ENCODE data around the gene EEIG2. TPM values are rescaled to one million over a fixed set of nuclear protein-coding genes. Genes with fewer than 3 reads are reported as not detected.
A peak's percentile ranks its signal among the peaks of the same experiment; 100 is the strongest.

EEIG2 gene
- total and polyA plus RNA-seq, 9 of the 15 experiments (the other 6 are each of a cell fraction or from before 2014, with no cell fraction given) = 6.1 to 26.9 (median 15.2) TPM

GRCh38 chr1:108527837-108528236 is 32.1 kb upstream of the EEIG2 start:
- FAIRE-seq = no peak
- H3K36me3 ChIP-seq (ENCODE audit: control insufficient read depth, insufficient read depth, low read length) = no peaks in the 10 kb centered on the region
- no peak overlapping the region for H3K9ac ChIP-seq (ENCODE audit: insufficient read depth in 1 of 2, low read depth in 2 of 2, low read length in 2 of 2)
- H3K27ac ChIP-seq (ENCODE audit: extremely low read depth, low read depth, low read length) = no peak overlapping the region
- H3K79me2 ChIP-seq (ENCODE audit: control insufficient read depth, insufficient read depth, low read length) = no peaks in the 10 kb centered on the region
- H3K4me3 ChIP-seq = no peak overlapping the region
- POLR2A ChIA-PET = interaction anchor here (0.5 kb wide), 1 partner anchor 181 kb away, joined by 6 read pairs; no protein-coding TSS in a partner anchor
- no peak overlapping the region for H2AFZ ChIP-seq (ENCODE audit: low read depth, low read length)
- no TSS peak for BruUV-seq (replicated peaks)
- no peak for ATAC-seq
- CTCF ChIA-PET (ENCODE audit: low intra/inter-chr PET ratio) = no interaction called here
- no peaks in the 10 kb centered on the region for H3K27me3 ChIP-seq (ENCODE audit: control insufficient read depth in 2 of 2, insufficient read depth in 2 of 2, low read length in 2 of 2)
- H3K9me1 ChIP-seq (ENCODE audit: control insufficient read depth, insufficient read depth, low read length) = no peaks in the 10 kb centered on the region
- no peaks in the 10 kb centered on the region for H4K20me1 ChIP-seq (replicated peaks; ENCODE audit: control insufficient read depth, insufficient read depth, low read length)
- peaks cover 7% of the 10 kb centered on the region for H3K9me3 ChIP-seq (replicated peaks; ENCODE audit: control insufficient read depth, insufficient read depth, low read depth, low read length)
- no peak for DNase-seq (ENCODE audit: extremely low read depth in 1 of 4, low spot score in 3 of 4)
- peaks cover 6 to 10% of the 10 kb centered on the region in 2 experiments; a peak in 3 of 5 replicates for H3K4me1 ChIP-seq (replicated peaks in 1 of 2; ENCODE audit: control insufficient read depth in 2 of 2, insufficient read depth in 2 of 2, low read length in 2 of 2)
- in situ Hi-C loops (cut with MboI) = no loop called here
- 100% methylated on average over 2 of the region's 2 CpGs for WGBS (ENCODE audit: insufficient coverage, low coverage, missing lambda C conversion rate)
- intact Hi-C loops (cut with micrococcal nuclease) = no loop called here
- H3K4me2 ChIP-seq (ENCODE audit: insufficient read depth, low read length) = no peak overlapping the region
- TF ChIP-seq THRA (IDR thresholded peaks at IDR 0.05) (no peak), POLR2A (conservative IDR thresholded peaks at IDR 0.05) (no peak), RUNX1 (IDR thresholded peaks at IDR 0.05; ENCODE audit: low read depth) (no peak), FOXK2 (conservative IDR thresholded peaks at IDR 0.05 in 1 of 2, IDR thresholded peaks at IDR 0.05 in 1 of 2; ENCODE audit: low read depth in 2 of 2) (no peak), ARID3B (CRISPR knock-in tag; IDR thresholded peaks at IDR 0.05; ENCODE audit: borderline replicate concordance) (no peak), BCOR (IDR thresholded peaks at IDR 0.05) (0 out of 2 replicates have a peak, but pooled peaks have one; percentile 35), KLF1 (tag; IDR thresholded peaks at IDR 0.05) (no peak), HMG20A (CRISPR knock-in tag; conservative IDR thresholded peaks at IDR 0.05) (no peak), RBM25 (IDR thresholded peaks at IDR 0.05; ENCODE audit: low read depth, low read length, severe bottlenecking) (peak; percentile 64), E2F6 (IDR thresholded peaks at IDR 0.05; ENCODE audit: borderline replicate concordance in 1 of 2, extremely low read depth in 1 of 2, insufficient read depth in 1 of 2, insufficient read length in 1 of 2, low read depth in 1 of 2, low read length in 1 of 2, poor library complexity in 1 of 2, severe bottlenecking in 1 of 2) (no peak), CBX1 (IDR thresholded peaks at IDR 0.05; ENCODE audit: low read depth) (no peak), ZBTB12 (CRISPR knock-in tag; IDR thresholded peaks at IDR 0.05) (no peak), RCOR1 (IDR thresholded peaks at IDR 0.05; ENCODE audit: borderline replicate concordance in 1 of 2, low read depth in 2 of 2, low read length in 2 of 2) (no peak), YBX1 (IDR thresholded peaks at IDR 0.05) (no peak), PURB (CRISPR knock-in tag; IDR thresholded peaks at IDR 0.05; ENCODE audit: low read depth) (no peak), ZNF224 (CRISPR knock-in tag; IDR thresholded peaks at IDR 0.05) (no peak), BMI1 (IDR thresholded peaks at IDR 0.05; ENCODE audit: low read length) (no peak), GTF2F1 (IDR thresholded peaks at IDR 0.05; ENCODE audit: low read depth, low read length) (no peak), ZBTB7A (IDR thresholded peaks at IDR 0.05; ENCODE audit: borderline replicate concordance, control insufficient read depth, low read depth, low read length) (no peak)

Data from K562 (cell line).